IMR-90 (cell line): Measurements from ENCODE around the gene SNRNP70. TPM values are rescaled to one million over a fixed set of nuclear protein-coding genes. Genes with fewer than 3 reads are reported as not detected.
A peak's percentile ranks its signal among the peaks of the same experiment; 100 is the strongest.

Experiments
- ATAC-seq: fragments of 200-7000 bp; cut with Tn5 transposase; 2 replicates; pipeline ENCODE4 v1.9.1; 2020; ENCODE audit warnings: low read depth, mild to moderate bottlenecking, moderate library complexity
- BruUV-seq: library from RNA; stranded (reverse); fragments of 400-500 nt; replicated peaks from 2 replicates; lab custom pipeline; 2021; lab: Mats Ljungman, UMichigan
- CTCF ChIA-PET: fragments of 300-600 bp; formaldehyde crosslinking; extraction: SDS; loops from one replicate; lab custom pipeline; 2021; ENCODE audit warnings: antibody characterized with exemption; lab: Yijun Ruan, JAX
- POLR2A ChIA-PET: fragments of 300-600 bp; sonication (Branson Sonifier 250); formaldehyde crosslinking; loops from one replicate; lab custom pipeline; 2022; ENCODE audit warnings: antibody characterized with exemption; ENCODE audit not compliant: unreplicated experiment; lab: Charles Lee
- DNase-seq: peaks from one replicate; pipeline ENCODE4 v3.0.0; 2013
- H2AFZ ChIP-seq: replicated peaks from 2 replicates; pipeline ENCODE3; 2013; ENCODE audit warnings: low read length, mild to moderate bottlenecking; ENCODE audit not compliant: poor library complexity
- H2AK5ac ChIP-seq: 2 replicates; pipeline ENCODE4 v1.6.1; 2013; ENCODE audit warnings: low read depth, low read length, inconsistent platforms
- H2AK9ac ChIP-seq: replicated peaks from 2 replicates; pipeline ENCODE3; 2013; ENCODE audit warnings: mild to moderate bottlenecking, low read depth, low read length, moderate library complexity; ENCODE audit not compliant: poor library complexity
- H2BK120ac ChIP-seq: 2 replicates; pipeline ENCODE4 v1.6.1; 2013; ENCODE audit warnings: low read depth, low read length, inconsistent platforms
- H2BK15ac ChIP-seq: 3 replicates; pipeline ENCODE4 v1.6.1; 2013; ENCODE audit warnings: low read depth, low read length, inconsistent platforms
- H2BK20ac ChIP-seq: 2 replicates; pipeline ENCODE4 v1.6.1; 2013; ENCODE audit warnings: low read depth, mild to moderate bottlenecking, inconsistent platforms, low read length, moderate library complexity
- H2BK5ac ChIP-seq: 2 replicates; pipeline ENCODE4 v1.6.1; 2013; ENCODE audit warnings: mild to moderate bottlenecking, low read depth, low read length, inconsistent platforms; ENCODE audit not compliant: poor library complexity, severe bottlenecking
- H3K14ac ChIP-seq: replicated peaks from 2 replicates; pipeline ENCODE4 v1.6.1; 2013; ENCODE audit warnings: low read depth, low read length, inconsistent platforms
- H3K18ac ChIP-seq: 2 replicates; pipeline ENCODE4 v1.6.1; 2013; ENCODE audit warnings: low read depth, low read length, control low read depth
- H3K23ac ChIP-seq: 2 replicates; pipeline ENCODE4 v1.6.1; 2013; ENCODE audit warnings: low read depth, low read length, inconsistent platforms
- H3K27ac ChIP-seq: 2 replicates; pipeline ENCODE4 v1.5.1; 2013; ENCODE audit warnings: mild to moderate bottlenecking, control low read depth, low read length; ENCODE audit not compliant: insufficient read depth
- H3K27me3 ChIP-seq: 2 replicates; pipeline ENCODE4 v1.6.1; 2013; ENCODE audit warnings: low read length; ENCODE audit not compliant: control insufficient read depth, insufficient read depth
- H3K36me3 ChIP-seq: 2 replicates; pipeline ENCODE4 v1.6.1; 2013; ENCODE audit warnings: low read length, mixed read lengths; ENCODE audit not compliant: control insufficient read depth, insufficient read depth
- H3K4ac ChIP-seq: 2 replicates; pipeline ENCODE4 v1.6.1; 2013; ENCODE audit warnings: low read depth, low read length, inconsistent platforms
- H3K4me1 ChIP-seq: 2 replicates; pipeline ENCODE4 v1.6.1; 2013; ENCODE audit warnings: low read length, mixed read lengths; ENCODE audit not compliant: control insufficient read depth, insufficient read depth
- H3K4me2 ChIP-seq: 2 replicates; pipeline ENCODE4 v1.6.1; 2013; ENCODE audit warnings: low read depth, mild to moderate bottlenecking, control low read depth, low read length, moderate library complexity
- H3K4me3 ChIP-seq: 2 replicates; pipeline ENCODE4 v1.5.1; 2013; ENCODE audit warnings: low read depth, mild to moderate bottlenecking, control low read depth, low read length, moderate library complexity; ENCODE audit not compliant: insufficient read depth
- H3K56ac ChIP-seq: 2 replicates; pipeline ENCODE4 v1.6.1; 2013; ENCODE audit warnings: low read length, inconsistent platforms; ENCODE audit not compliant: insufficient read depth; ENCODE audit errors: extremely low read depth
- H3K79me1 ChIP-seq, 2 experiments: 2 replicates each; pipeline ENCODE4 v1.6.1; 2013; ENCODE audit warnings: low read length in 2 of 2, inconsistent platforms in 1 of 2, low read depth in 1 of 2
- H3K9ac ChIP-seq: 2 replicates; pipeline ENCODE4 v1.6.1; 2013; ENCODE audit warnings: low read depth, low read length, control low read depth
- H3K9me1 ChIP-seq: 2 replicates; pipeline ENCODE4 v1.6.1; 2013; ENCODE audit warnings: low read length, inconsistent platforms; ENCODE audit not compliant: insufficient read depth
- H3K9me3 ChIP-seq: 2 replicates; pipeline ENCODE4 v1.6.1; 2013; ENCODE audit warnings: low read length; ENCODE audit not compliant: control insufficient read depth, insufficient read depth
- H4K20me1 ChIP-seq: 2 replicates; pipeline ENCODE4 v1.6.1; 2013; ENCODE audit warnings: low read length, inconsistent platforms; ENCODE audit not compliant: insufficient read depth
- H4K5ac ChIP-seq: 2 replicates; pipeline ENCODE4 v1.6.1; 2013; ENCODE audit warnings: mild to moderate bottlenecking, low read depth, low read length, control low read depth
- H4K8ac ChIP-seq, 2 experiments: 2 replicates each; pipeline ENCODE4 v1.6.1; 2013; ENCODE audit warnings: low read depth in 2 of 2, low read length in 2 of 2, control low read depth in 1 of 2, inconsistent platforms in 1 of 2
- H4K91ac ChIP-seq: 2 replicates; pipeline ENCODE4 v1.6.1; 2013; ENCODE audit warnings: low read depth, low read length, inconsistent platforms; ENCODE audit not compliant: insufficient read depth
- BHLHE40 ChIP-seq: fragments of 150-350 bp; IDR thresholded peaks from 2 replicates; pipeline ENCODE4 v1.6.1; 2016; ENCODE audit warnings: mild to moderate bottlenecking, low read depth, low read length
- CEBPB ChIP-seq: IDR thresholded peaks from 2 replicates; pipeline ENCODE4 v1.6.1; 2012; ENCODE audit warnings: low read depth, low read length, improper control_type of control experiment
- CHD1 ChIP-seq: IDR thresholded peaks from 2 replicates; pipeline ENCODE4 v1.6.1; 2012; ENCODE audit warnings: low read depth, low read length, improper control_type of control experiment
- FOS ChIP-seq: fragments of 150-350 bp; IDR thresholded peaks from 2 replicates; pipeline ENCODE4 v1.6.1; 2016; ENCODE audit warnings: low read depth, low read length
- MAFK ChIP-seq: IDR thresholded peaks from 2 replicates; pipeline ENCODE4 v1.6.1; 2012; ENCODE audit warnings: low read depth, low read length, improper control_type of control experiment
- MAZ ChIP-seq: IDR thresholded peaks from 2 replicates; pipeline ENCODE4 v1.6.1; 2012; ENCODE audit warnings: low read depth, mild to moderate bottlenecking, low read length, improper control_type of control experiment, moderate library complexity, borderline replicate concordance
- MXI1 ChIP-seq: IDR thresholded peaks from 2 replicates; pipeline ENCODE4 v1.6.1; 2012; ENCODE audit warnings: low read depth, mild to moderate bottlenecking, low read length, moderate library complexity, borderline replicate concordance
- NFE2L2 ChIP-seq: fragments of 150-350 bp; IDR thresholded peaks from 2 replicates; pipeline ENCODE4 v1.6.1; 2016; ENCODE audit warnings: low read depth, mild to moderate bottlenecking, low read length
- POLR2A ChIP-seq: IDR thresholded peaks from 2 replicates; pipeline ENCODE4 v1.6.1; 2012; ENCODE audit warnings: mild to moderate bottlenecking, low read depth, low read length
- RAD21 ChIP-seq: IDR thresholded peaks from 2 replicates; pipeline ENCODE4 v1.6.1; 2012; ENCODE audit warnings: low read length, improper control_type of control experiment
- RCOR1 ChIP-seq: IDR thresholded peaks from 2 replicates; pipeline ENCODE4 v1.6.1; 2012; ENCODE audit warnings: mild to moderate bottlenecking, low read length, improper control_type of control experiment; ENCODE audit not compliant: insufficient replicate concordance
- RFX5 ChIP-seq: IDR thresholded peaks from 2 replicates; pipeline ENCODE4 v1.8.0; 2012; ENCODE audit warnings: low read depth, mild to moderate bottlenecking, low read length, moderate library complexity
- SMC3 ChIP-seq: fragments of 150-350 bp; IDR thresholded peaks from 2 replicates; pipeline ENCODE4 v1.6.1; 2016; ENCODE audit warnings: low read depth, mild to moderate bottlenecking, antibody characterized with exemption, low read length, moderate library complexity
- WGBS, 2 experiments: methylation state at CpG; one replicate each; pipeline versions ENCODE4 v1.1.5 to v1.1.7; 2013; ENCODE audit warnings: missing lambda C conversion rate in 2 of 2; ENCODE audit not compliant: insufficient read length in 1 of 2; ENCODE audit errors: extremely low coverage in 2 of 2; 5-methylcytosine and 5-hydroxymethylcytosine counted together
- dilution Hi-C: fragments of 300-500 bp; cut with HindIII; formaldehyde crosslinking; loops from one replicate; pipeline ENCODE4 v1.14.3; 2018; ENCODE audit warnings: low sequenced_read_pairs; ENCODE audit not compliant: unreplicated experiment
- in situ Hi-C: fragments of 300-500 bp; cut with MboI; formaldehyde crosslinking; loops from 3 replicates; pipeline ENCODE4 v1.14.3; 2019; ENCODE audit warnings: low sequenced_read_pairs, inconsistent platforms, mixed read lengths
- intact Hi-C: fragments of 100-400 bp; cut with micrococcal nuclease; formaldehyde crosslinking; loops from 2 replicates; pipeline ENCODE4 v1.10.0; 2022
- polyA plus RNA-seq, 3 experiments: library from polyadenylated mRNA; depleted of rRNA; stranded (reverse); fragments of >200 nt; gene quantifications; 2 replicates each; pipeline ENCODE4 v1.2.3, GENCODE V29; 2012; ENCODE audit warnings: low replicate concordance in 1 of 3
- total RNA-seq: library from RNA; depleted of rRNA; stranded (reverse); fragments of >200 nt; gene quantifications from 2 replicates; pipeline ENCODE4 v1.2.3, GENCODE V29; 2012
- TF ChIP-seq, protein P1 (sequence below): conservative IDR thresholded peaks from 2 replicates; pipeline ENCODE4 v1.5.1; 2012; ENCODE audit warnings: mild to moderate bottlenecking, low read depth, low read length, improper control_type of control experiment
- TF ChIP-seq, protein P2 (sequence below): fragments of 150-350 bp; IDR thresholded peaks from 2 replicates; pipeline ENCODE4 v1.6.1; 2016; ENCODE audit warnings: low read depth, mild to moderate bottlenecking, low read length, moderate library complexity, borderline replicate concordance

Gene SNRNP70
- total and polyA plus RNA-seq, 2 of the 4 experiments (the other 2 are of a cell fraction): 72.8 to 200 TPM

DNA sequence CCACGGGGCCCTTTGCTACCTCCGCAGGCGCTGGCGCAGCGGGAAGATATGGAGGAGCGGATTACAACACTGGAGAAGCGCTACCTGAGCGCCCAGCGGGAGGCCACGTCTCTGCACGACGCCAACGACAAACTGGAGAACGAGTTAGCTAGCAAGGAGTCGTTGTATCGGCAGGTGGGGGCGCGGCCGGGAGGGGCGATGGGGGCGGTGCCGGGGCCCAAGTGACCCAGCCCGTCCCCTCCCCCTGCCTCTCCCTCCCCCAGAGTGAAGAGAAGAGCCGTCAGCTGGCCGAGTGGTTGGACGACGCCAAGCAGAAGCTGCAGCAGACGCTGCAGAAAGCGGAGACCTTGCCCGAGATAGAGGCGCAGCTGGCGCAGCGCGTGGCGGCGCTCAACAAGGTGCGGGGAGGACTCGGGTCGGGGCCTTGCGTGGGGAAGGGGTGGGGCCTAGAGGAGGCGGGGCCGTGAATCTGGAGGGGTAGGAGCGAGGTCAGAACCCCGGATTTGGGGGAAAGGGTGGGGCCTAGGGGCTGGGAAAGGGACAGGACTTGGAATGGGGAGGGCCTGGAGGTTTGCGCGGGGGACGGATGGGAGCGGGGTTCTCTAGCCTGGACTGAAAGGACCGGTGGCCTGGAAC lies 47.8 kb downstream of the SNRNP70 start:
- CTCF ChIA-PET: interaction anchor here (1.0 kb wide), 1 partner anchor 35 kb away, joined by 3 read pairs; no protein-coding TSS in a partner anchor
- intact Hi-C loops: no loop called here
- peak overlapping the region; percentile 37; the same call in 1 of the 2 replicates for H3K4me2 ChIP-seq

More for the DNA sequence above, 47.8 kb downstream of the SNRNP70 start:
- POLR2A ChIA-PET: no interaction called here
- BruUV-seq: no TSS peak
- Histone ChIP-seq H2BK15ac (no peak overlapping the region), H3K23ac (no peak overlapping the region), H3K27me3 (no peaks in the 10 kb centered on the region), H3K9ac (no peak overlapping the region), H3K4me3 (no peak overlapping the region), H4K91ac (no peak overlapping the region), H3K4ac (no peak overlapping the region), H3K36me3 (no peaks in the 10 kb centered on the region), H3K9me3 (no peaks in the 10 kb centered on the region), H4K20me1 (no peaks in the 10 kb centered on the region; the same call in 1 of the 2 replicates), H2AK5ac (no peak overlapping the region), H4K5ac (no peak overlapping the region), H3K56ac (no peak overlapping the region), H2BK120ac (no peak overlapping the region), H2AK9ac (no peak overlapping the region), H4K8ac (no peak overlapping the region), H3K79me1 (no peaks in the 10 kb centered on the region), H3K14ac (no peak overlapping the region), H3K18ac (no peak overlapping the region), H3K9me1 (peaks cover 13% of the 10 kb centered on the region; the same call in 1 of the 2 replicates), H2BK5ac (no peak overlapping the region), H3K4me1 (peaks cover 4% of the 10 kb centered on the region), H3K27ac (no peak overlapping the region), H2AFZ (peak overlapping the region; percentile 59), H2BK20ac (no peak overlapping the region)
- DNase-seq: no peak
- WGBS, 2 experiments: 11% methylated on average over 19 of the region's 49 CpGs; no CpG with 5 or more reads in 1 of the 2 experiments
- in situ Hi-C loops (no loop called here), dilution Hi-C loops (no loop called here)
- TF ChIP-seq, protein P1, sequence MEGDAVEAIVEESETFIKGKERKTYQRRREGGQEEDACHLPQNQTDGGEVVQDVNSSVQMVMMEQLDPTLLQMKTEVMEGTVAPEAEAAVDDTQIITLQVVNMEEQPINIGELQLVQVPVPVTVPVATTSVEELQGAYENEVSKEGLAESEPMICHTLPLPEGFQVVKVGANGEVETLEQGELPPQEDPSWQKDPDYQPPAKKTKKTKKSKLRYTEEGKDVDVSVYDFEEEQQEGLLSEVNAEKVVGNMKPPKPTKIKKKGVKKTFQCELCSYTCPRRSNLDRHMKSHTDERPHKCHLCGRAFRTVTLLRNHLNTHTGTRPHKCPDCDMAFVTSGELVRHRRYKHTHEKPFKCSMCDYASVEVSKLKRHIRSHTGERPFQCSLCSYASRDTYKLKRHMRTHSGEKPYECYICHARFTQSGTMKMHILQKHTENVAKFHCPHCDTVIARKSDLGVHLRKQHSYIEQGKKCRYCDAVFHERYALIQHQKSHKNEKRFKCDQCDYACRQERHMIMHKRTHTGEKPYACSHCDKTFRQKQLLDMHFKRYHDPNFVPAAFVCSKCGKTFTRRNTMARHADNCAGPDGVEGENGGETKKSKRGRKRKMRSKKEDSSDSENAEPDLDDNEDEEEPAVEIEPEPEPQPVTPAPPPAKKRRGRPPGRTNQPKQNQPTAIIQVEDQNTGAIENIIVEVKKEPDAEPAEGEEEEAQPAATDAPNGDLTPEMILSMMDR: no peak
- TF ChIP-seq RCOR1 (no peak), CHD1 (no peak), RAD21 (no peak), FOS (no peak), BHLHE40 (no peak), MXI1 (no peak), CEBPB (no peak), POLR2A (no peak), RFX5 (no peak), MAFK (no peak), MAZ (no peak), SMC3 (no peak), NFE2L2 (no peak)
- TF ChIP-seq, protein P2, sequence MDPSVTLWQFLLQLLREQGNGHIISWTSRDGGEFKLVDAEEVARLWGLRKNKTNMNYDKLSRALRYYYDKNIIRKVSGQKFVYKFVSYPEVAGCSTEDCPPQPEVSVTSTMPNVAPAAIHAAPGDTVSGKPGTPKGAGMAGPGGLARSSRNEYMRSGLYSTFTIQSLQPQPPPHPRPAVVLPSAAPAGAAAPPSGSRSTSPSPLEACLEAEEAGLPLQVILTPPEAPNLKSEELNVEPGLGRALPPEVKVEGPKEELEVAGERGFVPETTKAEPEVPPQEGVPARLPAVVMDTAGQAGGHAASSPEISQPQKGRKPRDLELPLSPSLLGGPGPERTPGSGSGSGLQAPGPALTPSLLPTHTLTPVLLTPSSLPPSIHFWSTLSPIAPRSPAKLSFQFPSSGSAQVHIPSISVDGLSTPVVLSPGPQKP: no peak
- ATAC-seq: peak; percentile 2
